H1 (cell line): ENCODE results near the gene RAB11FIP5. TPM values are rescaled to one million over a fixed set of nuclear protein-coding genes. Genes with fewer than 3 reads are reported as not detected.

Experiments
- CTCF ChIA-PET: fragments of 300-600 bp; sonication (Branson Sonifier 250); formaldehyde crosslinking; loops from one replicate; lab custom pipeline; 2021; ENCODE audit not compliant: partially characterized antibody; lab: Charles Lee
- POLR2A ChIA-PET: fragments of 300-600 bp; sonication (Branson Sonifier 250); formaldehyde crosslinking; loops from one replicate; lab custom pipeline; 2021; ENCODE audit warnings: inconsistent platforms; ENCODE audit not compliant: partially characterized antibody; lab: Charles Lee
- DNase-seq, 2 experiments: peaks; one replicate each; pipeline versions ENCODE4 v3.0.0 to v3.0.0-alpha.2; 2010 to 2022; ENCODE audit warnings: low spot score in 2 of 2, low read depth in 1 of 2, mixed read lengths in 1 of 2
- FAIRE-seq: peaks from 2 replicates; lab custom pipeline; 2011; peaks lifted over from hg19 to GRCh38; lab: Jason Lieb, UNC
- H2AFZ ChIP-seq: 2 replicates; pipeline ENCODE4 v1.8.1; 2012; ENCODE audit warnings: low read length, inconsistent platforms
- H2AK5ac ChIP-seq: 2 replicates; pipeline ENCODE4 v1.6.1; 2013; ENCODE audit warnings: low read depth, low read length
- H2BK120ac ChIP-seq: replicated peaks from 2 replicates; pipeline ENCODE3; 2013; ENCODE audit warnings: low read depth, low read length, inconsistent platforms
- H2BK12ac ChIP-seq: 2 replicates; pipeline ENCODE4 v1.6.1; 2013; ENCODE audit warnings: low read depth, low read length
- H2BK15ac ChIP-seq: 2 replicates; pipeline ENCODE4 v1.6.1; 2013; ENCODE audit warnings: low read length
- H2BK20ac ChIP-seq: 2 replicates; pipeline ENCODE4 v1.6.1; 2013; ENCODE audit warnings: low read length
- H2BK5ac ChIP-seq: 2 replicates; pipeline ENCODE4 v1.6.1; 2013; ENCODE audit warnings: low read depth, low read length
- H3K14ac ChIP-seq: 2 replicates; pipeline ENCODE4 v1.6.1; 2013; ENCODE audit warnings: inconsistent platforms; ENCODE audit not compliant: insufficient read length
- H3K18ac ChIP-seq: 2 replicates; pipeline ENCODE4 v1.6.1; 2013; ENCODE audit warnings: low read length; ENCODE audit errors: extremely low read depth
- H3K23ac ChIP-seq: 2 replicates; pipeline ENCODE4 v1.6.1; 2013; ENCODE audit warnings: inconsistent platforms; ENCODE audit not compliant: insufficient read length
- H3K23me2 ChIP-seq: 2 replicates; pipeline ENCODE4 v1.6.1; 2013; ENCODE audit warnings: low read depth, low read length
- H3K27ac ChIP-seq: 2 replicates; pipeline ENCODE4 v1.6.1; 2011; ENCODE audit warnings: low read depth, low read length, inconsistent platforms
- H3K27me3 ChIP-seq, 4 experiments: replicated peaks in 1 of 4; 1 replicate in 1 of 4; 2 replicates in 3 of 4; pipeline versions ENCODE4 v1.6.1 to v1.8.1; 2011 to 2013; ENCODE audit warnings: low read length in 3 of 4, mild to moderate bottlenecking in 3 of 4, inconsistent platforms in 2 of 4, mixed read lengths in 2 of 4, moderate library complexity in 1 of 4; ENCODE audit not compliant: control insufficient read depth in 3 of 4, insufficient read depth in 3 of 4; ENCODE audit errors: extremely low read depth in 1 of 4
- H3K36me3 ChIP-seq, 4 experiments: 2 replicates each; pipeline versions ENCODE4 v1.6.1 to v1.8.1; 2011 to 2013; ENCODE audit warnings: mild to moderate bottlenecking in 4 of 4, low read length in 3 of 4, moderate library complexity in 2 of 4, control low read depth in 1 of 4, inconsistent platforms in 1 of 4; ENCODE audit not compliant: insufficient read depth in 4 of 4, control insufficient read depth in 2 of 4
- H3K4ac ChIP-seq: replicated peaks from 2 replicates; pipeline ENCODE3; 2013; ENCODE audit warnings: low read length, low read depth, mixed read lengths, inconsistent platforms; ENCODE audit not compliant: insufficient read length
- H3K4me1 ChIP-seq, 4 experiments: replicated peaks in 1 of 4; 1 replicate in 1 of 4; 2 replicates in 3 of 4; pipeline versions ENCODE4 v1.6.1 to v1.8.1; 2011 to 2013; ENCODE audit warnings: low read length in 3 of 4, inconsistent platforms in 2 of 4, mixed read lengths in 1 of 4; ENCODE audit not compliant: insufficient read depth in 4 of 4, control insufficient read depth in 3 of 4
- H3K4me2 ChIP-seq, 2 experiments: 2 replicates each; pipeline versions ENCODE4 v1.6.1 to v1.8.1; 2011 to 2013; ENCODE audit warnings: low read depth in 2 of 2, low read length in 2 of 2, control low read depth in 1 of 2, inconsistent platforms in 1 of 2, mild to moderate bottlenecking in 1 of 2; ENCODE audit not compliant: insufficient read depth in 1 of 2
- H3K4me3 ChIP-seq, 4 experiments: fragments of 200-600, 300-600 bp in 1 of 4; sonication (generic), shearing (Covaris generic), sonication (Bioruptor Twin) in 1 of 4; 2 replicates each; pipeline versions ENCODE4 v1.5.1 to v1.8.1; 2011 to 2016; ENCODE audit warnings: low read length in 4 of 4, low read depth in 3 of 4, control low read depth in 2 of 4, inconsistent platforms in 2 of 4, mild to moderate bottlenecking in 2 of 4, mixed read lengths in 1 of 4, moderate library complexity in 1 of 4; ENCODE audit not compliant: insufficient read depth in 2 of 4; ENCODE audit errors: extremely low read depth in 1 of 4
- H3K56ac ChIP-seq: replicated peaks from 2 replicates; pipeline ENCODE3; 2013; ENCODE audit warnings: low read depth, mild to moderate bottlenecking, mixed read lengths, low read length, inconsistent platforms; ENCODE audit not compliant: insufficient read length
- H3K79me1 ChIP-seq: 2 replicates; pipeline ENCODE4 v1.6.1; 2013; ENCODE audit warnings: low read depth, low read length, control low read depth
- H3K79me2 ChIP-seq, 2 experiments: 2 replicates each; pipeline versions ENCODE4 v1.6.1 to v1.8.1; 2012 to 2013; ENCODE audit warnings: low read length in 2 of 2, mild to moderate bottlenecking in 2 of 2, inconsistent platforms in 1 of 2; ENCODE audit not compliant: insufficient read depth in 2 of 2, control insufficient read depth in 1 of 2
- H3K9ac ChIP-seq, 4 experiments: replicated peaks in 1 of 4; 1 replicate in 1 of 4; 2 replicates in 3 of 4; pipeline versions ENCODE4 v1.6.1 to v1.8.1; 2011 to 2013; ENCODE audit warnings: low read depth in 3 of 4, low read length in 3 of 4, control low read depth in 2 of 4, mild to moderate bottlenecking in 2 of 4, moderate library complexity in 2 of 4, inconsistent platforms in 1 of 4; ENCODE audit errors: extremely low read depth in 1 of 4
- H3K9me3 ChIP-seq, 2 experiments: 2 replicates each; pipeline versions ENCODE4 v1.6.1 to v1.8.1; 2012 to 2013; ENCODE audit warnings: mild to moderate bottlenecking in 2 of 2, moderate library complexity in 2 of 2, control low read depth in 1 of 2, inconsistent platforms in 1 of 2, low read depth in 1 of 2, low read length in 1 of 2, mixed read lengths in 1 of 2; ENCODE audit not compliant: insufficient read depth in 2 of 2
- H4K20me1 ChIP-seq, 2 experiments: replicated peaks in 1 of 2; 2 replicates each; pipeline versions ENCODE3 to v1.8.1; 2011 to 2013; ENCODE audit warnings: inconsistent platforms in 2 of 2, low read length in 2 of 2, mild to moderate bottlenecking in 1 of 2; ENCODE audit not compliant: insufficient read depth in 2 of 2, control insufficient read depth in 1 of 2
- H4K5ac ChIP-seq: 2 replicates; pipeline ENCODE4 v1.6.1; 2013; ENCODE audit warnings: low read length, low read depth, mixed read lengths, inconsistent platforms; ENCODE audit not compliant: insufficient read length
- H4K8ac ChIP-seq: 2 replicates; pipeline ENCODE4 v1.8.0; 2013; ENCODE audit warnings: mild to moderate bottlenecking, moderate library complexity, low read length, inconsistent platforms; ENCODE audit not compliant: insufficient read depth; ENCODE audit errors: extremely low read depth
- H4K91ac ChIP-seq: replicated peaks from 2 replicates; pipeline ENCODE3; 2013; ENCODE audit warnings: low read length, mixed read lengths, inconsistent platforms; ENCODE audit not compliant: insufficient read length
- CBX5 ChIP-seq: fragments of 300-800, 300-1000 bp; sonication (generic); IDR thresholded peaks from 2 replicates; pipeline ENCODE4 v1.7.1; 2016; ENCODE audit warnings: antibody characterized with exemption, low read length, low read depth
- CBX8 ChIP-seq: fragments of 300-800, 300-1000 bp; sonication (generic); IDR thresholded peaks from 2 replicates; pipeline ENCODE4 v1.7.1; 2016; ENCODE audit warnings: low read depth, low read length, borderline replicate concordance
- EP300 ChIP-seq, 2 experiments: IDR thresholded peaks; 1 replicate in 1 of 2; 2 replicates in 1 of 2; pipeline ENCODE4 v1.6.1; 2011 to 2012; ENCODE audit warnings: low read depth in 2 of 2, low read length in 2 of 2, mild to moderate bottlenecking in 2 of 2, borderline replicate concordance in 1 of 2, inconsistent platforms in 1 of 2, moderate library complexity in 1 of 2
- GABPA ChIP-seq: IDR thresholded peaks from 2 replicates; pipeline ENCODE4 v1.6.1; 2011; ENCODE audit warnings: mild to moderate bottlenecking, low read length, moderate library complexity, borderline replicate concordance; ENCODE audit not compliant: insufficient read depth
- HDAC2 ChIP-seq, 2 experiments: fragments of 300-600 bp in 1 of 2; sonication (generic) in 1 of 2; IDR thresholded peaks; 2 replicates each; pipeline ENCODE4 v1.6.1; 2011 to 2012; ENCODE audit warnings: low read depth in 2 of 2, low read length in 2 of 2, mild to moderate bottlenecking in 2 of 2, moderate library complexity in 2 of 2, borderline replicate concordance in 1 of 2, inconsistent platforms in 1 of 2
- KDM4A ChIP-seq: IDR thresholded peaks from one replicate; pipeline ENCODE4 v1.7.1; 2012; ENCODE audit warnings: low read depth, mild to moderate bottlenecking, moderate library complexity, low read length, inconsistent platforms; ENCODE audit not compliant: severe bottlenecking
- MAX ChIP-seq: IDR thresholded peaks from 2 replicates; pipeline ENCODE4 v1.6.1; 2012; ENCODE audit warnings: inconsistent platforms
- POU5F1 ChIP-seq: IDR thresholded peaks from 2 replicates; pipeline ENCODE4 v1.6.1; 2011; ENCODE audit warnings: low read depth, mild to moderate bottlenecking, low read length, moderate library complexity
- RXRA ChIP-seq: IDR thresholded peaks from 2 replicates; pipeline ENCODE4 v1.6.1; 2011; ENCODE audit warnings: low read depth, mild to moderate bottlenecking, low read length, moderate library complexity; ENCODE audit not compliant: insufficient read depth
- SAP30 ChIP-seq: fragments of 300-600 bp; sonication (generic); IDR thresholded peaks from 2 replicates; pipeline ENCODE4 v1.7.1; 2012; ENCODE audit warnings: low read length, moderate library complexity, mild to moderate bottlenecking, inconsistent platforms; ENCODE audit not compliant: insufficient read depth, insufficient replicate concordance
- SRF ChIP-seq: IDR thresholded peaks from 2 replicates; pipeline ENCODE4 v1.6.1; 2011; ENCODE audit warnings: mild to moderate bottlenecking, low read depth, low read length, moderate library complexity
- ZNF274 ChIP-seq: IDR thresholded peaks from 2 replicates; pipeline ENCODE4 v1.7.0; 2012; ENCODE audit warnings: low read length, borderline replicate concordance; ENCODE audit errors: extremely low read depth
- WGBS, 2 experiments: shearing (Covaris generic) in 1 of 2; methylation state at CpG; one replicate each; pipeline versions ENCODE4 v1.1.6 to v1.1.7; 2013 to 2015; ENCODE audit warnings: low lambda C conversion rate in 2 of 2, mixed read lengths in 2 of 2, inconsistent platforms in 1 of 2, low coverage in 1 of 2, missing lambda C conversion rate in 1 of 2; ENCODE audit not compliant: insufficient replicate concordance in 2 of 2, insufficient coverage in 1 of 2, insufficient read length in 1 of 2; ENCODE audit errors: extremely low coverage in 1 of 2, missing lambda C conversion rate in 1 of 2; 5-methylcytosine and 5-hydroxymethylcytosine counted together
- polyA plus RNA-seq, 7 experiments: library from polyadenylated mRNA; depleted of rRNA in 3 of 7; stranded (reverse) in 5 of 7; unstranded in 2 of 7; fragments of >200 nt in 5 of 7; fragments of 200-250 nt in 2 of 7; gene quantifications; 1 replicate in 5 of 7; 2 replicates in 1 of 7; 4 replicates in 1 of 7; pipeline versions ENCODE4 v1.2.1 to v1.2.3, GENCODE V29; 2011 to 2013; ENCODE audit warnings: missing spikeins in 2 of 7, mixed read lengths in 2 of 7
- total RNA-seq: library from RNA; stranded (reverse); fragmentation: NEBNext Ultra II Directional; extraction: Animal tissue kit (Norgen Biotek cat#: 25700); gene quantifications from 2 replicates; pipeline ENCODE4 v1.2.1, GENCODE V29; 2021

The RAB11FIP5 gene
- total and polyA plus RNA-seq, 2 of the 8 experiments (the other 6 are each of a cell fraction or from before 2014, with no cell fraction given), result 6.3 to 17.0 TPM

DNA sequence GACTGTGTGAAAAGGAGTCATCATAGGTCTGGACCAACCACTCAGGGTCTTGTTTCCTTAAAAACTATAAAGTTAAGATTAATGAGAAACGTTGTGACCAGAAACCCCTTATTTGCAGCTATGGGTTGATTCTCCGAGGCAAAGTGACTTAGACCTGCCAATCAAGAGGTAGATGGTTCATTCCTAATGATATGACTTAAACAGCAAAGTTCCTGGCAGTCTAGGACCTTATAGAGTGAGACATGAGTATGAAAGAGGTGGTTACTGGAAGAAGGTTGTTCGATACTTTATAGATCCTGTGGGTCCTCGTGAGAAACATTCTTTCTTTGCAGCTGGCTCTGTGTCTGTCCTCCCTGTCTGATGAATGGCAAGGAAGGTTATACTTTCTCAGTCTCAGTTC, 49.3 kb downstream of the RAB11FIP5 start:
- no peaks in the 10 kb centered on the region for H3K27me3 ChIP-seq
- no peaks in the 10 kb centered on the region for H3K23me2 ChIP-seq
- H3K4me1 ChIP-seq, result peaks cover 6 to 12% (median 10%) of the 10 kb centered on the region in 4 experiments
- H2BK12ac ChIP-seq, result no peak overlapping the region
- peaks cover 0 to 9% of the 10 kb centered on the region in 2 experiments for H4K20me1 ChIP-seq
- H3K27ac ChIP-seq, result no peak overlapping the region
- CTCF ChIA-PET, result interaction anchor here (0.9 to 2.6 kb wide), 7 partner anchors 9 to 170 kb away, joined by 3 to 14 read pairs (median 5); no protein-coding TSS in a partner anchor
- no peak overlapping the region for H2BK5ac ChIP-seq
- 90% methylated on average over 4 of the region's 4 CpGs; no CpG with 5 or more reads in 1 of the 2 experiments for WGBS, 2 experiments
- no peak overlapping the region for H3K18ac ChIP-seq
- peak overlapping the region; percentile 13 to 37; a peak in 3 of 4 replicates for H3K4me2 ChIP-seq
- H2BK20ac ChIP-seq, result no peak overlapping the region
- FAIRE-seq (no peak), DNase-seq (no peak)
- no peak overlapping the region for H4K5ac ChIP-seq
- no peak overlapping the region for H2AK5ac ChIP-seq
- no peak overlapping the region for H2BK15ac ChIP-seq
- no peak overlapping the region for H2AFZ ChIP-seq
- H3K14ac ChIP-seq, result no peak overlapping the region
- peak overlapping the region in 1 of 4 experiments; percentile 9; a peak in 1 of 8 replicates for H3K4me3 ChIP-seq
- H4K91ac ChIP-seq, result no peak overlapping the region
- H3K36me3 ChIP-seq, result no peaks in the 10 kb centered on the region
- H3K56ac ChIP-seq, result no peak overlapping the region
- POLR2A ChIA-PET, result interaction anchor here (1.8 kb wide), 1 partner anchor 9 kb away, joined by 5 read pairs; no protein-coding TSS in a partner anchor
- H4K8ac ChIP-seq, result no peak overlapping the region
- no peak overlapping the region for H3K4ac ChIP-seq
- peaks cover 6% of the 10 kb centered on the region; the same call in 1 of the 2 replicates for H3K79me1 ChIP-seq
- H2BK120ac ChIP-seq, result no peak overlapping the region
- no peaks in the 10 kb centered on the region for H3K9me3 ChIP-seq
- no peak overlapping the region for H3K9ac ChIP-seq
- H3K23ac ChIP-seq, result no peak overlapping the region
- peaks cover 0 to 72% of the 10 kb centered on the region in 2 experiments; a peak in 2 of 4 replicates for H3K79me2 ChIP-seq
- no peak for TF ChIP-seq EP300 (IDR thresholded peaks at IDR 0.05; ENCODE audit: borderline replicate concordance in 1 of 2, low read depth in 2 of 2, low read length in 2 of 2)
- TF ChIP-seq CBX5, result no peak
- no peak for TF ChIP-seq KDM4A
- no peak for TF ChIP-seq CBX8
- TF ChIP-seq GABPA, result no peak
- TF ChIP-seq SAP30, result no peak
- TF ChIP-seq HDAC2 (IDR thresholded peaks at IDR 0.05; ENCODE audit: borderline replicate concordance in 1 of 2, low read depth in 2 of 2, low read length in 2 of 2), result no peak
- no peak for TF ChIP-seq POU5F1
- TF ChIP-seq RXRA, result no peak
- no peak for TF ChIP-seq MAX
- no peak for TF ChIP-seq SRF
- no peak for TF ChIP-seq ZNF274
